Non-pigmented ciliary epithelial cell (primary cell): Measurements from ENCODE around the gene SLFN13.
A peak's percentile ranks its signal among the peaks of the same experiment; 100 is the strongest.
"Not testable (repeated sequence)": the region's sequence is repeated elsewhere in the genome, so short reads cannot be mapped to it uniquely, and the experiment has no call there.

Experiments used
- DNase-seq: peaks from one replicate; pipeline ENCODE4 v3.0.0-alpha.2; 2010; ENCODE audit warnings: low read depth

Gene SLFN13

DNA sequence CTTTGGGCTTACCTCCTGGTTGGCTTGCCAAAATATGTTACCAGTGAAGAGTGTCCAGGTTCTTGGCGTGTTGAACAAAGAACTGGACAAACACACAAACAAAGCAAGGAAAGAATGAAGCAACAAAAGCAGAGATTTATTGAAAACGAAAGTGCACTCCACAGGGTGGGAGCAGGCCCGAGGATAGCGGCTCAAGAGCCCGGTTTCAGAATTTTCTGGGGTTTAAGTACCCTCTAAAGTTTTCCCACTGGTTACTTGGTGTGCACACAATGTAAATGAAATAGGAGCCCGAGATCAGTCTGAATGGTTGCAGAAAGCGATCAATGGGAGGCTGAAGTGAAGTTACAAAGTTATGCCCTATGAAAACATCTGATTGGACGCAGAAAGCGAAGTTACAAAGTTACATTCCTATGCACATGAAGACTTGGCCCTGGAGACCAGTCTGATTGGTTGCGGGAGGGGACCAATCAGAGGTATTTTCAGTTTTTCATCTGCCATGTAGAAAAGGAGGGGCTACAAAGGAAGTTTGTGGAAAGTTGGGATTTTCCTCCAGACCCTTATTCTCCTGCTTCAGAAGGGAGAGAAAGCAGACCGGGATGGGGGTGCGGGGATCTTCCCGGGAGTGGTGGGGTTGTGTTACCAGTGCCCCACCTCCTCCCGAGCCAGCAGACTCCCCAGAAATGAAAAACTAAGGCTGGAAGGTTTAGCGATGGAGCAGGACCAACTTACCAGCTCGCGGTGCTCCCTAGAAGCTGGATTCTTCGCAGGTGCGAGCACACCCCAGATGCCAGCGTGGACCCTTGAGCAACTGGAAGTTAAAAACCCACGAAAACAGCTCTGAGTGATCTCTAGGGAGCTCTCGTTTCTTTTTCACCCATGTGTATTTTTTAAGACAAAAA lies 16.1 kb downstream of the SLFN13 start, which contains the start of gene SLFN12:
Gene SLFN12 (minus strand): TSS at position 325 of the 899 bp plus-strand sequence. CDS start 9,472 bp downstream, outside the sequence.
- DNase-seq = peak; percentile 87

DNA sequence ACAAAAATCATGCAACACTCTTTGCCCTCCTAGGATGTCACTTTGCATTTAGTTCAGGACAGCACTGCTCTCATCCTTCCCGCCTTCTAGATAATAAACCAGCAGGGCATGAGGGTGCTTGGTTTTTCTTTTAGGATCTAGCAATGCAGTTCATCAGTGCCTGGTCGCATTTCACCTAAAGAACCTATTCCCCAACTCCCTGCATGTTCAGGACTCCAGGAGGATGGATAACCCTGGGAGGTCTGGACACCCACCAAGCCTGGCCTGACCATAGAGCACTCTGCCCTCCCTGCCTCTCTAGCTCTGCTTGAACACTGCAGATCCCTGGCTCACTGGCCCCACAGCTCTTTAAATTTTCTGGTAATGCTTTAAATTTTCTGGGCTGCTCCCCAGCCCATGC lies 18.9 kb downstream of the SLFN13 start:
- DNase-seq = no peak

GRCh38 chr17:35428229-35428628 lies 20.3 kb downstream of the SLFN13 start:
- no peak for DNase-seq

GRCh38 chr17:35423761-35424160 lies 24.8 kb downstream of the SLFN13 start:
- no peak for DNase-seq

- not testable (repeated sequence) for DNase-seq
Measured at GRCh38 chr17:35421069-35421468, 27.5 kb downstream of the SLFN13 start.

DNA sequence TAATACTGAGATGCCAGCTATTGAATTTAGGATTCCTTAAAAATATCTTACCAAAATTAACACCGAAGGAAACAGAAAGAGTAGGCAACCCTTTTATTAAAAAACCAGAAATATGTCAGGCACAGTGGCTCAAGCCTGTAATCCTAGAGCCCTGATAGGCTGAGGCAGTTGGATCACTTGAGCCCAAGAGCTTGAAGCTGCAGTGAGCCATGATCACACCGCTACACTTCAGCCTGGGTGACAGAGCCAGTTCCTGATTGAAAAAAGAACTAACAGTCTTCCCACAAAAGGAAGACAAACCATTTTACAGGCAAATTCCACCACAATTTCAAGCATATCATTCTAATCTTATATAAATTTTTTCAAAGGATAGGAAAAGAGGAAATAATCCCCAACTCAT lies 31.9 kb downstream of the SLFN13 start:
- DNase-seq = no peak

GRCh38 chr17:35414707-35415106 lies 33.9 kb downstream of the SLFN13 start:
- DNase-seq = not testable (repeated sequence)

DNA sequence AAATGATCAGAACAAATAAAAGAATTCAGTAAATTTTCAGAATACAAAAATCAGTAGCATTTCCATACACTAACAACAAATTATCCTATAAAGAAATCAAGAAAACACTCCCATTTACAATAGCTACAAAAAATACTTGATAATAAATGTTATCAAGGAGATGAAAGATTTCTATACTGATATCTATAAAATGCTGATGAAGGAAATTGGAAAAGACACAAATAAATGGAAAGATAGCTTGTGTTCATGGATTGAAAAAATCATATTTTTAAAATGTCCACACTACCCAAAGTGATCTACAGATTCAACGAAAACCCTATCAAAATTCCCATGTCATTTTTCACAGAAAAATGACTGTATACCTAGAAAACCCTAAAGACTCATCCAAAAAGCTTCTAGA lies 34.3 kb downstream of the SLFN13 start:
- DNase-seq = no peak

DNA sequence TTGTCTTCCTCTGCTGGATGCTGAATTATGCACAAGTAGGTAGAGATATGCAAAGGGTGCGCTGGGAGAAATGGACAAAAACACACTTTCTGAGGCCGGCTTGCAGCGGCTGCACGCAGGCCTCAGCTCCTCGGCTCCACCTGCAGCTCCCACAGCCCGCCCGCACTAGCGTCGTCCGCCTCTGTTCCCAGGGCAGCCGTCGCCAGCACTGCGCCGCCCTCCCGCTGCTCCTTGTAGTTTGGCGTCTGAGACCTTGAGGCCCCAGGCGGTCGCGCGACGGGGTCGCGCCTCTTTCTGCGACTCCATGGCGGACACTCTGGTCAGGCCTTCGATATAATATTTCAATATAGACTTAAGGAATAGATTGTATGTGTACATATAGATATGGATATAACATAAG lies 41.0 kb downstream of the SLFN13 start:
- no peak for DNase-seq

GRCh38 chr17:35406568-35406967 lies 42.0 kb downstream of the SLFN13 start:
- no peak for DNase-seq

GRCh38 chr17:35404360-35404759 lies 44.2 kb downstream of the SLFN13 start:
- no peak for DNase-seq

- DNase-seq = not testable (repeated sequence)
Measured at GRCh38 chr17:35393783-35394182, 54.8 kb downstream of the SLFN13 start.

GRCh38 chr17:35390663-35391062 lies 57.9 kb downstream of the SLFN13 start:
- no peak for DNase-seq

DNA sequence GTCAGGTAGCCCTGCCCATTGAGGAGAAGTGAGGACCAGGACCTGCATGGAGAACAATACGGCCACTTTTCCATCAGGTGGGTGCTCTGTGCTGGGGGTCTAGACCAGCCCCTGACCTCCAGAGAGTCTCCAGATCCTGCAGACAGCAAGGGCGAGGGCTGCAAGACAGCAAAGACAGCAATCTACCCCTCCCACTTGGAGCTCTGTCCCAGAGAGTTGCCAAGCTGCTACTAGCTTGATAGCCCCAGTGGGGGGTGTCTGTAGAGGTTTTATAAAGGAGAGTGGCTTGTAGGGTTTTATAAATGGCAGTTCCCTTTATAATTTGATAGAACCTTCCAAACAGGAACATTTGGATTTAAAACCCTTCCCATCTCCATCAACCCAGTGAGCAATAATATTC lies 58.4 kb downstream of the SLFN13 start:
- DNase-seq = no peak

DNA sequence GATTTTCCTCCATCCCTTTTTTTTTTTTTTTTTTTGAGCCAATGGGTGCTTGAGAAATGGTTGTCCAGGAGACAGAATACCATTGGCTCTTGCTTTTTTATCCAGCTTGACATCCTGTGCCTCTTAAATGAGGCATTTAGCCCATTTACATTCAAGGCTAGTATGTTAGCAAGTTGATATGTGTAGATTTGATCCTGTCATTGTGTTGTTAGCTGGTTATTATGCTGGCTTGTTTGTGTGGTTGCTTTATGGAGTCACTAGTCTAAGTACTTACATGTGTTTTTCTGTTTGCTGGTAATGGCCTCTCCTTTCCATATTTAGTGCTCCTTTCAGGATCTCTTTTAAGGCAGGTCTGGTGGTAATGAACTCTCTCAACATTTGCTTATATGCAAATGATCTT lies 61.1 kb downstream of the SLFN13 start:
- DNase-seq = no peak
